RPMI7951 (cell line): ENCODE results near the gene AGXT. TPM values are rescaled to one million over a fixed set of nuclear protein-coding genes. Genes with fewer than 3 reads are reported as not detected.

Source experiments
- DNase-seq: peaks from one replicate; pipeline ENCODE4 v3.0.0-alpha.2; 2012; ENCODE audit warnings: low read depth
- total RNA-seq: library from RNA; depleted of rRNA; stranded (reverse); fragments of >200 nt; shearing (Covaris generic); gene quantifications from 2 replicates; pipeline ENCODE4 v1.2.3, GENCODE V29; 2014; rRNA removed

AGXT gene
- total RNA-seq, 1 experiment from 2014 or later: 0.24 TPM

GRCh38 chr2:240927390-240927781, 58.8 kb downstream of the AGXT start:
- DNase-seq: no peak

- no peak for DNase-seq
Measured at GRCh38 chr2:240928476-240929363, 60.1 kb downstream of the AGXT start.

GRCh38 chr2:240929364-240930095, 60.9 kb downstream of the AGXT start:
- no peak for DNase-seq

Other genes starting within 250 kb of the AGXT start
- 0.10 and 0.12 TPM in 2 replicates for gene GPR35, start 243.3 kb upstream of the AGXT start, total RNA-seq
- gene AQP12B, start 185.9 kb upstream of the AGXT start, total RNA-seq: not detected in 2 replicates
- gene AQP12A, start 177.0 kb upstream of the AGXT start, total RNA-seq: not detected in 2 replicates
- gene KIF1A, start 48.6 kb upstream of the AGXT start, total RNA-seq: 0.36 TPM in 1 of 2 replicates, not detected in the other
- not detected in 2 replicates for gene MAB21L4, start 27.3 kb downstream of the AGXT start, total RNA-seq
- gene CROCC2, start 37.5 kb downstream of the AGXT start, total RNA-seq: 0.12 TPM in 1 of 2 replicates, not detected in the other
- gene SNED1, start 129.8 kb downstream of the AGXT start, total RNA-seq: 63.7 and 65.5 TPM in 2 replicates
- 23.9 and 30.8 TPM in 2 replicates for gene MTERF4, start 233.5 kb downstream of the AGXT start, total RNA-seq